ENCODE data around the gene CYTIP. TPM values are rescaled to one million over a fixed set of nuclear protein-coding genes. Genes with fewer than 3 reads are reported as not detected.

CYTIP gene
- total and polyA plus RNA-seq, 2 of the 4 experiments (the other 2 are of a cell fraction): not detected

DNA sequence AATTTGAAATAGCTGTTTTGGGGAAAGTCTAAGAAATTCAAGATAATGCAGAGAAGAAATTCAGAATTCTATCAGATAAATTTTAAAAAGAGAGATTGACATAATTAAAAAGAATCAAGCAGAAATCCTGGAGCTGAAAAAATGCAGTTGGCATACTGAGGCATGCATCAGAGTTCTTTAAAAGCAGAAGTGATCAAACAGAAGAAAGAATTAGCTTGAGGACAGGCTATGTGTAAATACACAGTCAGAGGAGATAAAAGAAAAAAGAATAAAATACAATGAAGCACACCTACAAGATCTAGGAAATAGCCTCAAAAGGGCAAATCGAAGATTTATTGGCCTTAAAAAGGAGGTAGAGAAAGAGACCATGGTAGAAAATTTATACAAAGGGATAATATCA lies 57.1 kb downstream of the CYTIP start:
- WGBS, 2 experiments (ENCODE audit: extremely low coverage in 2 of 2, insufficient read length in 1 of 2): no CpG with 5 or more reads among the region's 1 CpG
- Histone ChIP-seq H3K9me1 (ENCODE audit: insufficient read depth, low read length) (no peaks in the 10 kb centered on the region), H3K56ac (ENCODE audit: extremely low read depth, insufficient read depth, low read length) (no peak overlapping the region), H4K8ac (ENCODE audit: low read depth in 2 of 2, low read length in 2 of 2) (no peak overlapping the region), H3K4me3 (ENCODE audit: insufficient read depth, low read depth, low read length) (no peak overlapping the region), H2BK120ac (ENCODE audit: low read depth, low read length) (no peak overlapping the region), H4K20me1 (ENCODE audit: insufficient read depth, low read length) (no peaks in the 10 kb centered on the region), H3K14ac (replicated peaks; ENCODE audit: low read depth, low read length) (no peak overlapping the region), H2AK5ac (ENCODE audit: low read depth, low read length) (no peak overlapping the region), H3K9me3 (ENCODE audit: control insufficient read depth, insufficient read depth, low read length) (no peaks in the 10 kb centered on the region), H2AFZ (replicated peaks; ENCODE audit: low read length, poor library complexity) (no peak overlapping the region), H3K79me1 (ENCODE audit: low read depth in 1 of 2, low read length in 2 of 2) (no peaks in the 10 kb centered on the region), H2BK15ac (ENCODE audit: low read depth, low read length) (no peak overlapping the region), H2BK20ac (ENCODE audit: low read depth, low read length) (no peak overlapping the region), H3K9ac (ENCODE audit: low read depth, low read length) (no peak overlapping the region), H3K36me3 (ENCODE audit: control insufficient read depth, insufficient read depth, low read length) (no peaks in the 10 kb centered on the region), H3K4me2 (ENCODE audit: low read depth, low read length) (no peak overlapping the region), H2AK9ac (replicated peaks; ENCODE audit: low read depth, low read length, poor library complexity) (no peak overlapping the region), H3K27ac (ENCODE audit: insufficient read depth, low read length) (no peak overlapping the region), H2BK5ac (ENCODE audit: low read depth, low read length, poor library complexity, severe bottlenecking) (no peak overlapping the region), H4K5ac (ENCODE audit: low read depth, low read length) (no peak overlapping the region), H3K4ac (ENCODE audit: low read depth, low read length) (no peak overlapping the region), H3K27me3 (ENCODE audit: control insufficient read depth, insufficient read depth, low read length) (no peaks in the 10 kb centered on the region), H3K18ac (ENCODE audit: low read depth, low read length) (no peak overlapping the region), H3K23ac (ENCODE audit: low read depth, low read length) (no peak overlapping the region), H4K91ac (ENCODE audit: insufficient read depth, low read depth, low read length) (no peak overlapping the region), H3K4me1 (ENCODE audit: control insufficient read depth, insufficient read depth, low read length) (no peaks in the 10 kb centered on the region)
- in situ Hi-C loops (cut with MboI; ENCODE audit: low sequenced_read_pairs) (no loop called here), dilution Hi-C loops (cut with HindIII; ENCODE audit: low sequenced_read_pairs, unreplicated experiment) (no loop called here), intact Hi-C loops (cut with micrococcal nuclease) (no loop called here)
- DNase-seq: no peak
- no TSS peak for BruUV-seq (replicated peaks)
- ATAC-seq (ENCODE audit: low read depth): no peak
- ChIA-PET POLR2A (ENCODE audit: unreplicated experiment) (no interaction called here), CTCF (interaction anchor here (0.6 kb wide), 1 partner anchor 587 kb away, joined by 3 read pairs; no protein-coding TSS in a partner anchor)
- TF ChIP-seq MAZ (IDR thresholded peaks at IDR 0.05; ENCODE audit: borderline replicate concordance, low read depth, low read length) (no peak), POLR2A (IDR thresholded peaks at IDR 0.05; ENCODE audit: low read depth, low read length) (no peak), RFX5 (IDR thresholded peaks at IDR 0.05; ENCODE audit: low read depth, low read length) (no peak), CEBPB (IDR thresholded peaks at IDR 0.05; ENCODE audit: low read depth, low read length) (no peak), BHLHE40 (IDR thresholded peaks at IDR 0.05; ENCODE audit: low read depth, low read length) (no peak), FOS (IDR thresholded peaks at IDR 0.05; ENCODE audit: low read depth, low read length) (no peak), SMC3 (IDR thresholded peaks at IDR 0.05; ENCODE audit: low read depth, low read length) (no peak), NFE2L2 (IDR thresholded peaks at IDR 0.05; ENCODE audit: low read depth, low read length) (no peak)
- TF ChIP-seq, protein P1, sequence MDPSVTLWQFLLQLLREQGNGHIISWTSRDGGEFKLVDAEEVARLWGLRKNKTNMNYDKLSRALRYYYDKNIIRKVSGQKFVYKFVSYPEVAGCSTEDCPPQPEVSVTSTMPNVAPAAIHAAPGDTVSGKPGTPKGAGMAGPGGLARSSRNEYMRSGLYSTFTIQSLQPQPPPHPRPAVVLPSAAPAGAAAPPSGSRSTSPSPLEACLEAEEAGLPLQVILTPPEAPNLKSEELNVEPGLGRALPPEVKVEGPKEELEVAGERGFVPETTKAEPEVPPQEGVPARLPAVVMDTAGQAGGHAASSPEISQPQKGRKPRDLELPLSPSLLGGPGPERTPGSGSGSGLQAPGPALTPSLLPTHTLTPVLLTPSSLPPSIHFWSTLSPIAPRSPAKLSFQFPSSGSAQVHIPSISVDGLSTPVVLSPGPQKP (IDR thresholded peaks at IDR 0.05; ENCODE audit: borderline replicate concordance, low read depth, low read length): no peak
- TF ChIP-seq, protein P2, sequence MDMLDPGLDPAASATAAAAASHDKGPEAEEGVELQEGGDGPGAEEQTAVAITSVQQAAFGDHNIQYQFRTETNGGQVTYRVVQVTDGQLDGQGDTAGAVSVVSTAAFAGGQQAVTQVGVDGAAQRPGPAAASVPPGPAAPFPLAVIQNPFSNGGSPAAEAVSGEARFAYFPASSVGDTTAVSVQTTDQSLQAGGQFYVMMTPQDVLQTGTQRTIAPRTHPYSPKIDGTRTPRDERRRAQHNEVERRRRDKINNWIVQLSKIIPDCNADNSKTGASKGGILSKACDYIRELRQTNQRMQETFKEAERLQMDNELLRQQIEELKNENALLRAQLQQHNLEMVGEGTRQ (IDR thresholded peaks at IDR 0.05; ENCODE audit: low read depth, low read length): no peak
